PC-9 (cell line): ENCODE data around the gene FAM193A. TPM values are rescaled to one million over a fixed set of nuclear protein-coding genes. Genes with fewer than 3 reads are reported as not detected.

Experiments
- BruUV-seq: library from RNA; stranded (reverse); fragments of 400-500 nt; replicated peaks from 2 replicates; lab custom pipeline; 2021; lab: Mats Ljungman, UMichigan
- CTCF ChIA-PET: fragments of 300-600 bp; sonication (Branson Sonifier 250); formaldehyde crosslinking; loops from one replicate; lab custom pipeline; 2022; ENCODE audit warnings: antibody characterized with exemption; lab: Charles Lee
- POLR2A ChIA-PET: fragments of 300-600 bp; sonication (Branson Sonifier 250); formaldehyde crosslinking; loops from one replicate; lab custom pipeline; 2022; ENCODE audit warnings: antibody characterized with exemption; ENCODE audit not compliant: unreplicated experiment; lab: Charles Lee
- DNase-seq, 2 experiments: peaks; one replicate each; pipeline versions ENCODE4 v3.0.0 to v3.0.0-alpha.2; 2015 to 2022; ENCODE audit warnings: mixed read lengths in 1 of 2
- H2AFZ ChIP-seq: fragments of 200-600 bp; sonication (generic); 2 replicates; pipeline ENCODE4 v1.8.1; 2017; ENCODE audit warnings: antibody characterized with exemption
- H3F3A ChIP-seq: fragments of 200-600 bp; sonication (generic); 2 replicates; pipeline ENCODE4 v1.8.1; 2017; ENCODE audit warnings: antibody characterized with exemption, mild to moderate bottlenecking, low read depth; ENCODE audit not compliant: insufficient read depth
- H3K27ac ChIP-seq: fragments of 200-600 bp; sonication (generic); 2 replicates; pipeline ENCODE4 v1.6.1; 2016; ENCODE audit warnings: mixed run types
- H3K27me3 ChIP-seq: fragments of 200-600 bp; sonication (generic); 2 replicates; pipeline ENCODE4 v1.6.1; 2016; ENCODE audit warnings: low read depth, mixed run types; ENCODE audit not compliant: insufficient read depth
- H3K36me3 ChIP-seq: fragments of 200-600 bp; sonication (generic); 2 replicates; pipeline ENCODE4 v1.6.1; 2016; ENCODE audit warnings: low read depth, mixed run types
- H3K4me1 ChIP-seq: fragments of 200-600 bp; sonication (generic); replicated peaks from 2 replicates; pipeline ENCODE4 v1.6.1; 2016; ENCODE audit warnings: mixed run types; ENCODE audit not compliant: insufficient read depth
- H3K4me2 ChIP-seq: fragments of 200-600 bp; sonication (generic); 2 replicates; pipeline ENCODE4 v1.6.1; 2017; ENCODE audit warnings: mixed run types
- H3K4me3 ChIP-seq: fragments of 200-600 bp; sonication (generic); 2 replicates; pipeline ENCODE4 v1.6.1; 2016; ENCODE audit warnings: mixed run types
- H3K79me2 ChIP-seq: fragments of 200-600 bp; sonication (generic); 2 replicates; pipeline ENCODE4 v1.6.1; 2017; ENCODE audit warnings: low read depth, mixed run types
- H3K9me2 ChIP-seq: fragments of 200-600 bp; sonication (generic); 2 replicates; pipeline ENCODE4 v1.8.1; 2017; ENCODE audit warnings: mild to moderate bottlenecking; ENCODE audit not compliant: insufficient read depth
- H3K9me3 ChIP-seq: fragments of 200-600 bp; sonication (generic); 2 replicates; pipeline ENCODE4 v1.8.1; 2016; ENCODE audit warnings: low read depth; ENCODE audit not compliant: insufficient read depth
- H4K20me1 ChIP-seq: fragments of 200-600 bp; sonication (generic); 2 replicates; pipeline ENCODE4 v1.8.1; 2017; ENCODE audit not compliant: insufficient read depth
- EZH2 ChIP-seq: fragments of 200-600 bp; sonication (generic); IDR thresholded peaks from 2 replicates; pipeline ENCODE4 v1.8.0; 2017; ENCODE audit warnings: antibody characterized with exemption, low read depth
- intact Hi-C: fragments of 100-400 bp; cut with micrococcal nuclease; formaldehyde crosslinking; loops from one replicate; pipeline ENCODE4 v1.10.0; 2022; ENCODE audit not compliant: unreplicated experiment
- total RNA-seq: library from RNA; stranded (reverse); gene quantifications from 2 replicates; pipeline ENCODE4 v1.2.3, GENCODE V29; 2021
- TF ChIP-seq, protein P1 (sequence below): fragments of 200-600 bp; sonication (generic); conservative IDR thresholded peaks from 2 replicates; pipeline ENCODE4 v1.6.1; 2017; ENCODE audit warnings: mixed run types, antibody characterized with exemption, mild to moderate bottlenecking, moderate library complexity

Gene FAM193A
- total RNA-seq, 1 experiment from 2014 or later, result 23.4 TPM

DNA sequence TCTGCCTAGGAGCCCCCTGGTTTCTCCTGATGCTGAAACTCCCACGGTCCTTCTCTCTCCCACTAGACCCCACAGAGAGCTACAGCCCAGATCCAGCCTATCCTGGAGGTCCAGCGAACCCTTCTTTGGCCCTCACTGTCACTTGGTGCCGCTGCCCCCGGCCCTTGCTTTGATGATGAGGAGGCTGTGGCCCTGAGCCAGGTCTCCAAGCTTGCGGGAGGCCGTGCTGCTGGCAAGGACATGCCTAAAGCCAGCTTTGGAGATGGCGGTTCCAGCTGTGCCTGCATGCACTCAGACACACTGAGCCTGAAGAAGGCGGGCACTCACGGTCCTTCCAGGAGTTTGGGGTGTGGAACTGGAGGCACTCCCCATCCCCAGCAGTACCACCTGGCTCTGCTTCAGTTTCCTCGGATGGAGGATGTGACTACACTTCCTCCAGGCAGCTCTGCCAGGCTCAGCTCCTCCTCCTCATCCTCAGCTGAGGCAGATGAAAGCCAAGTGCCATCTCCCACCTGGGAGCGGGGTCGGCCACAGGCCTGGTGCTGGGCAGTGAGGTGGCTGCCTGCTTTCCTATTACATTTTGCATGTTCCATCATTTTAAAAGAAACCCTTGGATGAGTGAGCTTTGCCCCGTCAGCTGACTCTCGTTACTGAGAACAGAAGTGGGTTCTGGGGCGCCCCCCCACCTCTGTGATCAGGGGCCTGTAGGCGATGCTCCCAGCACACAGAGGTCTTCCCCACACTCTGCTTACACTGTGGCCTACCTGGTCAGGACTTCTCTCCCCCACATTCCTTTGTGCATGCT lies 210.6 kb downstream of the FAM193A start:
- TF ChIP-seq, protein P1, sequence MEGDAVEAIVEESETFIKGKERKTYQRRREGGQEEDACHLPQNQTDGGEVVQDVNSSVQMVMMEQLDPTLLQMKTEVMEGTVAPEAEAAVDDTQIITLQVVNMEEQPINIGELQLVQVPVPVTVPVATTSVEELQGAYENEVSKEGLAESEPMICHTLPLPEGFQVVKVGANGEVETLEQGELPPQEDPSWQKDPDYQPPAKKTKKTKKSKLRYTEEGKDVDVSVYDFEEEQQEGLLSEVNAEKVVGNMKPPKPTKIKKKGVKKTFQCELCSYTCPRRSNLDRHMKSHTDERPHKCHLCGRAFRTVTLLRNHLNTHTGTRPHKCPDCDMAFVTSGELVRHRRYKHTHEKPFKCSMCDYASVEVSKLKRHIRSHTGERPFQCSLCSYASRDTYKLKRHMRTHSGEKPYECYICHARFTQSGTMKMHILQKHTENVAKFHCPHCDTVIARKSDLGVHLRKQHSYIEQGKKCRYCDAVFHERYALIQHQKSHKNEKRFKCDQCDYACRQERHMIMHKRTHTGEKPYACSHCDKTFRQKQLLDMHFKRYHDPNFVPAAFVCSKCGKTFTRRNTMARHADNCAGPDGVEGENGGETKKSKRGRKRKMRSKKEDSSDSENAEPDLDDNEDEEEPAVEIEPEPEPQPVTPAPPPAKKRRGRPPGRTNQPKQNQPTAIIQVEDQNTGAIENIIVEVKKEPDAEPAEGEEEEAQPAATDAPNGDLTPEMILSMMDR, result no peak
- TF ChIP-seq EZH2, result no peak
- ChIA-PET CTCF (interaction anchor here (0.6 kb wide), 1 partner anchor 13 kb away, joined by 3 read pairs; no protein-coding TSS in a partner anchor), POLR2A (interaction anchor here (0.6 kb wide), 1 partner anchor 183 kb away, joined by 3 read pairs; no protein-coding TSS in a partner anchor)
- no peaks in the 10 kb centered on the region; the same call in 1 of the 2 replicates for H3K36me3 ChIP-seq
- no peak overlapping the region for H3K4me3 ChIP-seq
- DNase-seq, result no peak
- no peaks in the 10 kb centered on the region for H3K9me2 ChIP-seq
- BruUV-seq, result no TSS peak
- H3K27me3 ChIP-seq, result no peaks in the 10 kb centered on the region
- H3K27ac ChIP-seq, result peak overlapping the region; percentile 58; the same call in 1 of the 2 replicates
- H2AFZ ChIP-seq, result no peak overlapping the region
- no peaks in the 10 kb centered on the region for H3K79me2 ChIP-seq
- H3F3A ChIP-seq, result peaks cover 8% of the 10 kb centered on the region; the same call in 1 of the 2 replicates
- peaks cover 15% of the 10 kb centered on the region for H3K4me1 ChIP-seq
- no peaks in the 10 kb centered on the region for H3K9me3 ChIP-seq
- no peaks in the 10 kb centered on the region for H4K20me1 ChIP-seq
- 0 out of 2 replicates have a peak overlapping the region, but pooled peaks have one; percentile 16 for H3K4me2 ChIP-seq
- intact Hi-C loops, result no loop called here

DNA sequence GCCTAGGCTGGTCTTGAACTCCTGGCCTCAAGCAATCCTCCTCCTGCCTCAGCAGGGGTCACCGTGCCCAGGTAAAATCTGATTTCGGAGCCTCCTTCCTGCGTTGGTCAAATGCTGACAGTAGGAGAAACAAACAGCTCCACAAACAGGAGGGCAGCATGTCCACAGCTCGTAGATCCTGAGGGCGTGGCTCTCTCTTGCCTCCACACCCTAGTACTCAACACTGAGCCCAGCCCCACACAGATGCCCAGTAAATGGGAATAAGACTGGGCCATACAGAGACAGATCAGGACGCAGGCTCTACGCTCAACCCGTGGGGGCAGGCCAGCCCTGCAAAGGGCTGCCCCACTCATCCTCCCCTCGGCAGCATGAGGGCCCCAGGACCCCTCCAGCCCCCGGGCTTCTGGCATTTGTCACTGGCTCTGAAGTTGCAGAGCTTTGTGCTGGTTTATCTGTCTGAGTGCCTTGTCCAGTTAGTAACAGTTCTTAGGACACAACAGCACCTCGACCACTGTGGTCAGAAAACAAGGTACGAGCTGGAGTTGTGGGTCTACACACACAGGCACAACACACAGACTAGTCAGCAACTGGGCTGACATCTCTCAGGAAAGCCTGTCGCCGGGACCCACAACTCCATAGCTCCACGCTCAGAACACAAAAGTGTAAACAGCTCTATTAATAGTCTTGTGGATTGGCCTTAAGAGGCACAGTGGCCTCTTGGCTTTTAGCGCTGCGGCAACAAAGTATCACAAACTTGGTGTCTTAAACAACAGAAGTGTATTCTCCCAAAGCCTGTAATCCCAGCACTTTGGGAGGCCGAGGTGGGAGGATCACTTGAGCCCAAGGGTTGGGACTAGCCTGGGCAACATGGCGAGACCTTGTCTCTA lies 214.5 kb downstream of the FAM193A start:
- CTCF ChIA-PET, result no interaction called here

More for the DNA sequence above, 214.5 kb downstream of the FAM193A start:
- no TSS peak for BruUV-seq
- peaks cover 16% of the 10 kb centered on the region for H3K4me1 ChIP-seq
- H3K9me2 ChIP-seq, result no peaks in the 10 kb centered on the region
- H3F3A ChIP-seq, result peaks cover 8% of the 10 kb centered on the region; the same call in 1 of the 2 replicates
- TF ChIP-seq, protein P1, result no peak
- TF ChIP-seq EZH2, result no peak
- no peak overlapping the region for H3K4me3 ChIP-seq
- no peak for DNase-seq
- no peaks in the 10 kb centered on the region; the same call in 1 of the 2 replicates for H3K36me3 ChIP-seq
- no peaks in the 10 kb centered on the region for H3K27me3 ChIP-seq
- no peaks in the 10 kb centered on the region for H4K20me1 ChIP-seq
- no peak overlapping the region for H3K27ac ChIP-seq
- no peak overlapping the region for H3K4me2 ChIP-seq
- no peaks in the 10 kb centered on the region for H3K9me3 ChIP-seq
- peaks cover 12% of the 10 kb centered on the region for H3K79me2 ChIP-seq
- no peak overlapping the region for H2AFZ ChIP-seq
- intact Hi-C loops, result no loop called here
- POLR2A ChIA-PET, result interaction anchor here (0.6 kb wide), 1 partner anchor 96 kb away, joined by 4 read pairs; no protein-coding TSS in a partner anchor
